Measurements from ENCODE around the gene OVCH1.

OVCH1 gene, protein sequence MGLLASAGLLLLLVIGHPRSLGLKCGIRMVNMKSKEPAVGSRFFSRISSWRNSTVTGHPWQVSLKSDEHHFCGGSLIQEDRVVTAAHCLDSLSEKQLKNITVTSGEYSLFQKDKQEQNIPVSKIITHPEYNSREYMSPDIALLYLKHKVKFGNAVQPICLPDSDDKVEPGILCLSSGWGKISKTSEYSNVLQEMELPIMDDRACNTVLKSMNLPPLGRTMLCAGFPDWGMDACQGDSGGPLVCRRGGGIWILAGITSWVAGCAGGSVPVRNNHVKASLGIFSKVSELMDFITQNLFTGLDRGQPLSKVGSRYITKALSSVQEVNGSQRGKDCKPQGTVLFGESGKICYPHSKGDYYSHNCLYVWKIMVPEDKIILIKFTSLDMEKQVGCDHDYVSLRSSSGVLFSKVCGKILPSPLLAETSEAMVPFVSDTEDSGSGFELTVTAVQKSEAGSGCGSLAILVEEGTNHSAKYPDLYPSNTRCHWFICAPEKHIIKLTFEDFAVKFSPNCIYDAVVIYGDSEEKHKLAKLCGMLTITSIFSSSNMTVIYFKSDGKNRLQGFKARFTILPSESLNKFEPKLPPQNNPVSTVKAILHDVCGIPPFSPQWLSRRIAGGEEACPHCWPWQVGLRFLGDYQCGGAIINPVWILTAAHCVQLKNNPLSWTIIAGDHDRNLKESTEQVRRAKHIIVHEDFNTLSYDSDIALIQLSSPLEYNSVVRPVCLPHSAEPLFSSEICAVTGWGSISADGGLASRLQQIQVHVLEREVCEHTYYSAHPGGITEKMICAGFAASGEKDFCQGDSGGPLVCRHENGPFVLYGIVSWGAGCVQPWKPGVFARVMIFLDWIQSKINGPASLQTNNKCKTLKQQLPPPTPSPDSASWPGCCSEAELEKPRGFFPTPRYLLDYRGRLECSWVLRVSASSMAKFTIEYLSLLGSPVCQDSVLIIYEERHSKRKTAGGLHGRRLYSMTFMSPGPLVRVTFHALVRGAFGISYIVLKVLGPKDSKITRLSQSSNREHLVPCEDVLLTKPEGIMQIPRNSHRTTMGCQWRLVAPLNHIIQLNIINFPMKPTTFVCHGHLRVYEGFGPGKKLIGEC

DNA sequence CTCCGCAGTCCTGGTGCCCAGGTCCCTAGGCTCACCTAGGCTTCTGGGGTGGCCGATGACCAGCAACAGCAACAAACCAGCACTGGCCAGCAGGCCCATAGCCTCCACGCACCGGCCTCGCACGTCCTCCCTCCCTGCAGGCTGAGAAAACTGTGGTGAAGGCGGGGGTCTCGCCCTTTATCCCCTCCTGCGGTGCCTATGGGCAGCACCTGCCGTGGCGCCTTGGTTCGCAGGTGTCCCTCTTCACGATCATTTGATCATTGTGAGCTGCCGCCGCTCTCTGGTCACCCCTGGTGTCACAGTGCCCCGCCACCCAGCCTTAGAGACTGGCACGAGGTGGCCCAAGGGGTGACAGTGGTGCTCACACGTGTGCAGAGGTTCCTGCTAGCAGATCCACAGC, at the start of gene OVCH1:
Gene OVCH1 (minus strand): TSS at position 99 of the 400 bp plus-strand sequence. CDS start 0 bp downstream, at position 99.
- DNase-seq (ENCODE audit: low read depth) = no peak

DNA sequence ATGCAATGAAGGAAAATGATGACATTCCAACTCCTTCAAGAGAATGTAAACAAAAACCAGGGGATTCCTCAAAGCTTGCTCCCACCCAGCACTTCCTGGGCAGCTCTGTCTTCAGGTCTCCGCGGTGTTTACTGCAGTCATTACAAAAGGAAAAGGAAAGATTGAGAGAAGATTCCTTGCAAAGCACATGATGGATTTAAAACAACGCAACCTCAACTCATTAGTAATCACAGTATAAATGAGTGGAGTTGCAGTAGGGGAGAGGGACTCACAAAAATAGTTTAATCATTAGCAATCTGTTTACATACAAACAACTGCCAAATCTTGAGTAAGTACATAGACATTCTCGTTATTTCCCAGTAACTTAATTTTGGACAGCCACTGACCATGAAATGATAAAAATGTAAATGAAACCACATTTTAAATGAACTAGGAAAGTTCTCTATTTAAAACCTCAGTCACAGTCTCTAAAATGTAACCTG, 49.7 kb upstream of the OVCH1 start:
- no peak for DNase-seq (ENCODE audit: low read depth)

DNA sequence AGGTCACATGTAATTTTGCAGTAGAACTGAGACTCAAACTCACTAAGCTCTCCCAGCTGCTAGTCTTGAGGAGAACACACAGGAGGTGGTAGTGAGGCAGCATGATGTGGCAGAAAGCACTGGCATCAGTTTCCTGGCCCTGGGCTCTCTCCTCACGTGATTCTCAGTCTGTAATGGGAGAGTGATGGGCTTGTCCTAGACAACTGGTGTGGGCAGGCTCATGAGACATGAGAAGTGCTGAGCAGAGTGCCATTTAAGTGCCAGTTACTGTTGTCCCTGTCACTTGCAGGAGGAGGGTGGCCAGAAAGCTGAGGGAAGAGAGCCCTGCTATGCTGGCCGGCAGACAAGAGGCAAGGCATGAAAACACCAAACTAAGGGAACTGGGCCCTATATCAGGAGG, 48.5 kb upstream of the OVCH1 start:
- no peak for DNase-seq (ENCODE audit: low read depth)

DNA sequence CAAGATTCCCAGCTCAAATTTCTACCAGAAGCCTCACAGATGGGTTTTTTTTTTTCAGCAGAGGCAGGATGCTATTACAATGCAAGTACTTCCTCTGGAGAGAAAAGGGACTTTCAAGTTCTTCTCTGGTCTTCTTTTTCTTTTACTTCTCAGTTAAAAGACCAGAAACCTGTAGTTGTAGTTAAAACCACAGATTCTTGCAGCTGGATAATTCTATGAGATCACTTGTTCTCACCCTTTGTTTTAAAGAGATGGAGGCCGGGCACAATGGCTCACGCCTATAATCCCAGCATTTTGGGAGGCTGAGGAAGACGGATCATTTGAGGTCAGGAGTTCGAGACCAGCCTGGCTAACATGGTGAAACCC, 47.6 kb upstream of the OVCH1 start:
- no peak for DNase-seq (ENCODE audit: low read depth)

DNA sequence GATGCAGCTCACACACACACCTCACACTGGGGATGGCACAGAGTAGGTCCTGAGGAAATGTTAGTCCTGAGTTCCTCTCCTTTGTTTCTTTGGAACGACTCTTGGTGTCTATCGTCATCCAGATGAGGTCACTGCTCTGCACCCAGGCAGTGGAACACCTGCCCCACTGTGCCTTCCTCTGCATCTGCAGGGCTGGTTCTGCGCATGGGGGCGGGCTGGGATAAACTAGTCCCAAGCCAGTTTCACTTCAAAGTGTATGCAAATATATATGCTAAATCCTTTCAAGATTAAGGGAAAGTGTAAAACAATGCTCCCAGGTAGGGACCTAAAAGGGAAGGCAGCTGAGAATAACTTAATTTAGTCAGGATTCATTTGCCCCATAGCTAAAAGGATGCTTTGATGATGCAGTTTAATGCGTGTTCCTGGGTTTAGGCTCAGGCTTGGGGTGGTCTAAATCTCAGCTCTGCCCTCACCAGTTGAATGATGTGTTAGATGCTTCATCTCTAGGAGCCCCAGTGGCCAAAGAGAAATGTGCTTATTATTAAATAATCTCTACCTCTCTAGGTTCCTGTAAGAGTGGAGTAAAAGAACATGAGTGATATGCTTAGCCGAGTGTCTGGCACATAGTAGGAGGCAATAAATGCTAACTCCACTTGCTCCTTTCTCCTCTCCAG, 47.1 kb upstream of the OVCH1 start:
- no peak for DNase-seq (ENCODE audit: low read depth)

DNA sequence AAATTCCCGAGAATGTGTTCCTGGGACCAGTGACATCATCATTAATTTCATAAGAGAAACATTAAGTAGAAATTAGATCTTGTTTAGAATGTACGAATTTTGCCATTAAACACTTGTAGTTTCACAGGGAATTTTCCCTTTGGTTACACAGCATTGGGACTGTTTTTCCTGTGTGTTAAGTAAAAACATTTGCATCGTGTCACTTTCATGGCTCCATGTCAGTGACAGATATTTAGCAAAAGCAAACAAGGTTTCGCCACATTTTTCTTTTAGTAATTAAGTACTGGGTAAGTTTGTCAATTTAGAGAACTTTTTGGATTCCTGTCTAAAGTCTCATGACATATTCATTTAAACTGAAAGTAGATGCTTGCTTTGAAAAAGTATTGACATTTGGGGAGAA, 45.5 kb upstream of the OVCH1 start:
- DNase-seq (ENCODE audit: low read depth) = no peak

DNA sequence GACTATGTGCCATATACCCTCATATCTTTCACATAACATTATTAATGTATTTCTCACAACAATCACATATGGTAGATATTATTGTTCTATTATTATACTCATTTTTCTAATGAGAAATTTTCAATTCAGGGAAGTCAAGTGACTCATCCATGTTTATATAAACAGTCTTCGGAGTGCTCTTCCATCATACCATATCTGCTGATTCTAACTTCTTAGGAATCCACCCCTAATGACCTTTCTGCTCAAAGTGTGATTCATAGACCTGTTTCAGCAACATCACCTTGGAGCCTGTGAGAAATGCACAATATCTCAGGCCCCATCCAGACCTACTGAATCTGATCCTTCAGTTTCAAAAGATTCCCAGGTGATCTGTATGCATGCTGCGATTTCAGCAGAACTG, 39.8 kb upstream of the OVCH1 start:
- DNase-seq (ENCODE audit: low read depth) = no peak

DNA sequence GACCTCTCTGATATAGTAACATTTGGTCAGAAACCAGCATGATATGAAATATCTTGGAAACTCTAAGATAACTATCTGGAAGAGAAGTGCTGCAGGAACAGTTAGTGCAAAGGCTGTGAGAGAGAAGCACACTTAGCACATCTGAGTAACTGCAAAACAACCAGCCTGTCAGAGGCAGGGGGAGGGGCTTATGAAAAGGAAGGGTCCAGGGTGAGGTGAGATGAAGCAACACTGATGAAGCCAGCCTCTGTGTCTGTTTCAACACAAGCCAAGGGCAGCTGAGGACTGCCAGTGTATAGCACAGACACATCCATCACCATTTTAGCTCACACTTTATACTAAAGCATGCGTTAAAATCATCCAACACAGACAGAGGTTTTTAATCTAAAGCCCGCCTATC, 37.4 kb upstream of the OVCH1 start:
- DNase-seq (ENCODE audit: low read depth) = no peak

DNA sequence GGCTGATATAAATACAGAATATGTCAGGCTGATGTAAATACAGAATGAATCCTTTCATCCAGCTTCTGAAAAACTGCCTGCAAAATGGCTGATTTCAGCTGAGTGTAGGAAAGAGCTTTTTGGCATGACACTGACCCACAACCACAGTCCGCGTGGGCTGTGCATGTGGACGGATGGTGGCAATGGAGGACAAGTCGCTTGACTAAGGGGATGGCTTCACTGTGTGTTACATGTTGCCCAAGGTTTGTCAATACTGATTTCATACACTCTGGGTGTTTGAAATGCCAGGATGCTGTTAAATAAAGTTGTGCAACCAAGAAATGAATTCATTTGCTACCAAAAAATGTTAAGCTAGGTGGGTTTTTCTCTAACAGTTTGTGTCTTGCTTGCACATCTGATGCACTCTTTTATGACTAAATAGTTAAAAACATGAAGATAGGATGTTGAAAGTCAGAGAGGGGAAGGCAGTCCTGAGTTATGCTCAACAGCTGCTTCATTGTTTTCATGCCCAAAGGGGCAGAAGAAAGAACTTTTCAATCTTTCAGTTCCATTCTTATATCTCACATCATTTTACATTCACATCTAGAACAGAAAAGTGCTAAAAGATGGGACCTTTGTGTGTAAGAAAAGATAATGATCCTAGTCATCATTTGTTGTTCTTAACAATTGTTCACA, 36.5 kb upstream of the OVCH1 start:
- DNase-seq (ENCODE audit: low read depth) = no peak

DNA sequence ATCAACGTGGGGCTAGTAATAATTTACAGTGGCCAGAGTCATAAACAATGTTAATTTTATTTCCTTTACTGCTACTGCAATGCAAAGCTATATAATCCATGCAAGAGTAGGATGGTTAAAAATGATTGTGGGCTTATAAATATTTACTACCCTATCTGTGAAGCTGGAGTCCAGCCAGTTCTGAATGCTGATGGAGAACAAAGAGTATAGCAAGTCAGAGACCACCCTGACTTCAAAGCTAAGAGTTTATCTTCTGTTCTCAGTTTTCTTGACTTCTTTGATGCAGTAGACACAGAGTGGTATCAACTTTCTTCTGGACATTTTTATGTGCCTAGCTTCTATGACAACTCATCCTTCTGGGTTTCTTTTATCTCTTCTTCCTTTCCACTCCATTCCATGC, 34.0 kb upstream of the OVCH1 start:
- no peak for DNase-seq (ENCODE audit: low read depth)

DNA sequence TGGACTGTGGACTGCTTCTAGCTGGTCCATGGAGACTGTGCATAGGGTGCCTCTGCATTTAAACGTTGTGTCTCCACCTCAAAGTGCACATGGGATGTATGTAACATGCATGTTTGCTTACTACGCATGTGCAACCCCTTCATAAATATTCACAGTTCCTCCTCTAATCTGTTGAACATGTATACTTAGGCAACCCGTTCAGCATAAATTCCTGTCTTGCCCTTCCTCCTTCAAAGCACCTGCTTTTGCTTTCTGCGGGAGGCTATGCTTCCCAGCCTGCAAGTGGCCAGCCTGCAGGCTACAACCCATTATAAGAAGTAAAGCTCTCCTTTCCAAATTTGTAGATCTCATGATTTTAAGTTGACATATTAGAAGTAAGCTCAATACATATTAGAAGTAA, 33.0 kb upstream of the OVCH1 start:
- DNase-seq (ENCODE audit: low read depth) = no peak

DNA sequence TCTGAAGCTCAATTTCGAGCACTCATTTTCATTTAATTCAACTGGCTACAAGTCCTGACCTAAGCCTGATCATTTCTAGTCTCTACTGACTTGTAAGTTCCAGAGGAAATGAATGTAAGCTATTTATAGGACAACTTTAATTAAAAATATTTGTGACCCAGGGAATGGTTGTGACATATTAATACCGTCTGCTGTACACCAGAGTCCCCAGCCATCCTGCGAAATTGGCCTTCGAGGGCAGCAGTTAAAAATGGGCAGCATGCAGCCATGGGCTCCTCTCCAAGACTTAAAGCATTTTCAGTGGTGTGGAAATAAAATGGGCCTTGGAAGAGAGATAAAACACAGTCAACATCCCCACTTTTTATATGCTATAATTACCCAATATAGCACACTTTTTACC, 30.7 kb upstream of the OVCH1 start:
- no peak for DNase-seq (ENCODE audit: low read depth)

DNA sequence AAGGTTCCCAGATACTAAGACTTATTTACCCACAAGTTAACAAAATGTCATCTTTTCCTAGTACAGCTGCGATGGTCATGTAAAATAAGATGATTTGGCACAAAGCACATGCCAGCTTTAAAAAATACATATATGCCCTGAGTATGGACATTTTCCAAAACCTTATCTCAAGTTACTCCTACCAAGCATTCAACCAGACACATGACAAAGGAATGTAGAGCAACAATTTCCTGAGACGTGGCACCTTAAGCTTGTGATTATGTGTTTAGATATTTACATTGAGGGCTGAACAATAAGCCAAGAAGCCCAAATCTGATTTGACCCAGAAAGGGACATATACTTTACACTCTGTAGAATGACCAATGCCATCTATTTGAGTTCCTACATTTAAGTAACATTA, 24.5 kb upstream of the OVCH1 start:
- no peak for DNase-seq (ENCODE audit: low read depth)

DNA sequence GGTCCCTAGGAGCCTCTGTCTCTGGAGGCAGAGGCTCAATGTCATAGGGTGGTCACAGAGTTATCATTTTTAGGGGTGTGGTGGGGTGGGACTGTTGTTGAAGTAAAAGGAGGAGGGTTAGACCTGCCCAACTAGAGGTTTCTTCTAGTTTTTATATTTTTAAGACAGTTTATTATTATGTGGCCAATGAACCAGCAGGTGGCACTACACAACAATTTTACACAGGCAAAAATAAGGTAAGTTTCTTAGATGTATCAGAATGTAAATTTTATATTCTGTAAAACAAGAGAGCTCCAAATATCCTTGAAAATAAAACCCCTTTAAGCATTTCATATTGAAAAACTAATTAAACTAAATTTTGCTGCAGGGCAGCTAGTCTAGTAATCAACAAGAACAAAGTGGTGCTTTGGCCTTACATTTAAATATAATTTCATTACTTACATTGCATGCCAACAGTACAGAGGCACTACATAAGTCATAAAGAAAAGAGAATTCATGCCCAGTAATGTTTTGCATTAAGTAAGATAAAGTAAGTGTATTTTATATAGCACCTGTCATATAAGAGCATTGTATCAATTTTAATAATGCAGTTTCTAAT, 22.2 kb upstream of the OVCH1 start:
- DNase-seq (ENCODE audit: low read depth) = no peak

DNA sequence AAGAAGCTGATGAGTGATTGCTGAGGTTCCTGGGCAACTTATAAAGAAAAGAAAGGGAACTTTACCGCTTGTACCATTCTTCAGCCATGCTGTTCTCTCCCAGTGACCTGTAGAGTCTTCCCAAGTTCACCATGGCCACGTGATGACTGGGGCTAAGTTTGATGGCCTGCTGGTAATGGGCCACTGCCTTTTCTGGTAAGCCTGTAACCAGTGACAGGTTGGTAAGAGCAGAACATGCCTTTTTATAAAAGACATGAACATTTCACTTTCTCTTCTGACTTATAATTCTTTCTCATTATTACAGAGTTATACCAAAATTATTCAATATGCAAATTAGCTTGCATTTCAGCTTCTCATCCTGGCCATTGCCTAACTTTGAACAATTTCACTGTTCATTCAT, 20.9 kb upstream of the OVCH1 start:
- no peak for DNase-seq (ENCODE audit: low read depth)

DNA sequence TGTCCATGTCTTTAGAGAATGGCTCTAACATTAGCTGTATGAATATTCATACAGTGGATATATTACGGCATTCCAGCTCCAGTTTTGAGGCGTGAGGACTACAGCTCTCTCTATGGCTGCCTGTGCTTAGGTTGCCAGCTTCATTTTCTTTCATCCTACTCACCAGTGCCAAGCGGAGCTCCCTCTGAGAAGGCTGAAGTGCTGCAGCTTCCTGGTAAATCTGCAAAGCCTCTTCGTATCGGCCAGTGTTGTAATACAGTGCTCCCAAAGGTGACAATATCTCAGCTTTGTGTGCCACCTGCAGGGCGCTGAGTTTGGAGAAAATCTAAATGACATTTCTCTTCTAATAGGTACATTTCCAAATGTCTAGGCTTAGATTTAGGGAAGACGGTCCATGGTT, 19.8 kb upstream of the OVCH1 start:
- DNase-seq (ENCODE audit: low read depth) = no peak

DNA sequence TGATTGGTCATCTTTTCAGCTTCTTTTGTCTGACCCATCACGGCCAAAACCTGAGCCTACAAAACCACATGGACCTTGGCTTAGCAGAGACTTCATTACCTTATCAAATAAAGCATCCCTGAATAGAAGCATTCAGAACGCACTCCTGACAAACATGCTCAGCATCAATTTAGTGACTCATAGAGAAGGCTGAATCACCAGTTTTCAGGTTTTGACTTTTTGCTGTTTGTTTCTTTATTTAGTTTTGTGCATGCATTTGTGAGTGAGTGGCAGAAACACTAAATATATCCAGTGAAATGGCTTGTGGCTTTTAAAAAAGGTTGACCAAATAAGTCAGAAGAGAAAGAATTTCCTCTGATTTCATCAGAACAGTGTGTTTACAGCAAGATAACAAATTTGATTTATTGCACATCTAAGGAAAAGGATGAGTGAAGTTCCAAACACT, 19.0 kb upstream of the OVCH1 start:
- no peak for DNase-seq (ENCODE audit: low read depth)

DNA sequence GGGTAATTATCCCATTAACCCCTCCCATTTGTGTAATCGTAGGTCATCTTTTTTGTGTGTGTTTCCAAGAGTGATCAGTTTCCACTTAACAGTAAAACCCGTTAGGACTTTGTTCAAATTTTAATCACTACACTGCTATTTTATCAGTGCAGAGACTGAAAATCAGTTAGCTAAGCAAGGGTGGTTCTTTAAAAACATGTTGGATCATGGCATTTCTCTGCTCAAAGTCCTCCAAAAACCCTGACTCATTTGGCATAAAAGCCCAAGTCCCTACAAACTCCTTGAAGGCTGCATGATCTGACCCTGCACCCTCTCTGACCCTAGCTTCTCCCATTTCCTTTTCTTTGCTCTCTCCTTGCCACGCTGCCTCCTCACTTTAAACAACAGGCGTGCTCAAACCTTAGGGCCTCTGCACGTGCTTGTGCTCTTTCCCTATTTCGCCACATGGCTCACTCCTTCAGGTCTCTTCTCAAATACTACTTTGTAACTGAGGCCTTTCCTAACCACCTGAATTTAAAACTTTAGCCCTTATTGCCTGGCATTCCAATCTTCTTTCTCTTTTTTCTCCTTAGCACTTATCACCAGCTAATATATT, 13.2 kb upstream of the OVCH1 start:
- DNase-seq (ENCODE audit: low read depth) = no peak

DNA sequence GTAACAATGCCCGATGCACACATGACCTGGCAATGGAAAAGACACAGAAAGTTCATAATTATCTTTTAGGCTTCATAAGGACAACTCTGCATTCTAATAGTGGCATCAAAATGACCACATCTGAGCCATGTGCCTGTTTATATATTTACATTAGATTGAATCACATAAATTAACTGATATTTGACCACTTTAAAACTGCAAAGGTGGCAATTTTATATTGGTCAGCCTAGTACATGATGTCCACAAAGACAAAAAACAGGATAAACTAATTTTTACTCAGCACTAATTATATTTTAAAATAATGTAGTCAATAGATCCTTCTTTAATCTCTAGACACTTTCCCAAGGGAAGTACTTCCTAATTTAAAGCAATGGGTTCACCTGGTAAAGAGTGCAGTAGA, 12.0 kb upstream of the OVCH1 start:
- DNase-seq (ENCODE audit: low read depth) = no peak

DNA sequence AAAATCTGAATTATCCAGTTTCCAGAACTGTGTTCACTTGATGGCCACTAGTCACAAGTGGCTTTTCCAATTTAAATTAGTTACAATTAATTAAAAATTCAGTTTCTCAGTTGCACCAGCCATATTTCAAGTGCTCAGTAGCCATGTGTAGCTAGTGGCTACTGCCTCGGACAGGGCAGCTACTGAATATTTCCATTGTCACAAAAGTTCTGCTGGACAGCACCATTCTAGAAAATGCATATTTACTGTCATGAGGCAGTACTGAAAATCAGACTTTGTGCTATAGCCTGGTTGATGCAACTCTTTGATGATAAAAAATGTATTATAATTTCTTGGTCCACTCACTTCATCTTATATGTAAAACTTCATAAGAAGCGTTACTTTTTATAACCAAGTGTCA, 11.5 kb upstream of the OVCH1 start:
- DNase-seq (ENCODE audit: low read depth) = no peak

DNA sequence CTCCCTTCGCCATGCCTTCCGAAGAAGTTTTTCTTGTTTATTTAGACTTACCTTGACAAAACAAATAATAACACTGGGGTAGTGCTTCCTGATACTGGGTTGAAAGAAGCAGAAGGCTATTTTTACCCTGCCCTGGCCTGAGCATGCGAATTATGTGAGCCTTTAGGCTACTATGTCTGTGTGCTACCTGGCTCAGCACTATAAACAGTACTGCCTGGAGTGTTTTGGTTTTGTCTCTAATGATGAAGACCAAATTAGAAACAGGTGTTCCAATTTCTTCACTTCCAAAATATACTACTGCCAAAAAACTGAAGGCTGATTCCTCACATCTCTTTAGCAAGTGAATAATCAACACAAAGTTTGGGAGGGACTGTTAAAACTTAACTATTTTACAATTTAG, 7.6 kb upstream of the OVCH1 start:
- DNase-seq (ENCODE audit: low read depth) = no peak

All from stimulated activated CD4-positive, alpha-beta T cell treated with anti-CD3 and anti-CD28 coated beads, Interleukin-2, amount 100 ng/mL, for 4 hours (primary cell).